ENCODE data around the gene MBLAC1. TPM values are rescaled to one million over a fixed set of nuclear protein-coding genes. Genes with fewer than 3 reads are reported as not detected.

Gene MBLAC1
- total and polyA plus RNA-seq, 2 donors (not counting 1 experiment from before 2014, with no cell fraction given): 1.6 to 4.5 TPM

DNA sequence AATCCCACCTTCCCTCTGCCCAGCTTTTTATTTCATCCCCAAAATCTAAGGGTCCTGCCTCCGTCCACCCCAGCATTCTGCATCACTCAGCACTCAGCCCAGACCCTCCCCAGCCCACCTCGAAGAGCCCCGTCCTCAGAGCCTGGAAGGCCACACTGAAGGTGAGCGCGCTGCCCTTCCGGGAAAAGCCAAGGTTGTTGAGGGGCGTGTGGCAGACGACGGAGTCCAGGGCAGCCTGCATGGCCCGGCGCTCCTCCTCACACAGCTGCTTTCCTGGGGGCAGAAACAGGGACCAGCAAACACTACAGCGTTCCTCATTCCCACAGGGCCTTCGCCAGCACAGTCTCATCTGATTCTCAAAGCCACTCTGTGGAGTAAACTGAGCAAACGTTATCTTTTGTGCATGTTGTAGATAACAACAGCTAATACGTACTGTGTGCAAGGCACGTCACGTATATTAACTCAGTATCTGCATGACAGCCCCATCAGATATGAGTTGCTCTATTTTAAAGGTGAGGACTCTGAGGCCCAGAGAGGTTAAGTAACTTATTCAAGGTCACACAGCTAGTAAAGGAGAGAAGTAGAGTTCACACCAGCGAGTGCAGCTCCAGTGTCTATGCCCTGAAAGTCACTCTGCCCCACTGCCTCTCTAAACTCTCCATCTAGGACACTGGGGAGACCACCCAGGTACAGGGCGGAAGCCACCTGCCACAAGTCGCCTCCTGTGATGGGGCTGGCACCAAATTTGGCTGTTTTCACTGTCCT, 29.0 kb downstream of the MBLAC1 start:
- Mint-ChIP-seq H3K27ac (peak overlapping the region; percentile 74), H3K4me3 (peak overlapping the region; percentile 32), H3K9me3 (ENCODE audit: insufficient read depth) (no peaks in the 10 kb centered on the region), H3K4me1 (peaks cover 50% of the 10 kb centered on the region), H3K27me3 (no peaks in the 10 kb centered on the region)
- Histone ChIP-seq H3K9me3 (ENCODE audit: control extremely low read depth in 1 of 3, control insufficient read depth in 2 of 3, insufficient read depth in 1 of 3, low read length in 2 of 3) (no peaks in the 10 kb centered on the region), H3K79me2 (ENCODE audit: control insufficient read depth, insufficient read depth, low read length) (peaks cover 47% of the 10 kb centered on the region), H2AFZ (ENCODE audit: insufficient read depth, low read depth, low read length, poor library complexity, severe bottlenecking) (no peak overlapping the region), H3K27ac (ENCODE audit: low read length in 2 of 2) (peak overlapping the region; percentile 54 to 84), H3K4me2 (replicated peaks; ENCODE audit: low read depth, low read length, poor library complexity, severe bottlenecking) (no peak overlapping the region), H3K36me3 (replicated peaks in 1 of 2; ENCODE audit: control extremely low read depth in 1 of 2, control insufficient read depth in 1 of 2, extremely low read depth in 1 of 2, insufficient read depth in 2 of 2, low read length in 1 of 2) (peaks cover 0 to 51% of the 10 kb centered on the region in 2 experiments), H3K4me3 (ENCODE audit: control extremely low read depth in 1 of 5, extremely low read depth in 1 of 5, insufficient read depth in 1 of 5, low read depth in 2 of 5, low read length in 4 of 5) (no peak overlapping the region), H3K27me3 (replicated peaks in 1 of 4; ENCODE audit: control extremely low read depth in 1 of 4, control insufficient read depth in 3 of 4, insufficient read depth in 4 of 4, low read length in 3 of 4) (no peaks in the 10 kb centered on the region), H3K9ac (ENCODE audit: low read length) (no peak overlapping the region), H3K4me1 (ENCODE audit: control insufficient read depth in 2 of 2, insufficient read depth in 2 of 2, low read length in 2 of 2) (peaks cover 34 to 47% of the 10 kb centered on the region in 2 donors), H4K20me1 (ENCODE audit: control insufficient read depth, insufficient read depth, low read length, poor library complexity, severe bottlenecking) (peaks cover 28% of the 10 kb centered on the region)
- CTCF ChIA-PET: interaction anchor here (1.3 to 5.1 kb wide), 2 partner anchors 12 to 23 kb away, joined by 3 to 18 read pairs; no protein-coding TSS in a partner anchor
- DNase-seq: no peak
- intact Hi-C loops (cut with micrococcal nuclease): loop anchor here (5.0 kb wide), 2 partner anchors 37 to 182 kb away; no protein-coding TSS in a partner anchor
- TF ChIP-seq EZH2 (IDR thresholded peaks at IDR 0.05; ENCODE audit: borderline replicate concordance, insufficient read depth, low read depth, low read length, poor library complexity, severe bottlenecking): no peak
- TF ChIP-seq, protein P1, sequence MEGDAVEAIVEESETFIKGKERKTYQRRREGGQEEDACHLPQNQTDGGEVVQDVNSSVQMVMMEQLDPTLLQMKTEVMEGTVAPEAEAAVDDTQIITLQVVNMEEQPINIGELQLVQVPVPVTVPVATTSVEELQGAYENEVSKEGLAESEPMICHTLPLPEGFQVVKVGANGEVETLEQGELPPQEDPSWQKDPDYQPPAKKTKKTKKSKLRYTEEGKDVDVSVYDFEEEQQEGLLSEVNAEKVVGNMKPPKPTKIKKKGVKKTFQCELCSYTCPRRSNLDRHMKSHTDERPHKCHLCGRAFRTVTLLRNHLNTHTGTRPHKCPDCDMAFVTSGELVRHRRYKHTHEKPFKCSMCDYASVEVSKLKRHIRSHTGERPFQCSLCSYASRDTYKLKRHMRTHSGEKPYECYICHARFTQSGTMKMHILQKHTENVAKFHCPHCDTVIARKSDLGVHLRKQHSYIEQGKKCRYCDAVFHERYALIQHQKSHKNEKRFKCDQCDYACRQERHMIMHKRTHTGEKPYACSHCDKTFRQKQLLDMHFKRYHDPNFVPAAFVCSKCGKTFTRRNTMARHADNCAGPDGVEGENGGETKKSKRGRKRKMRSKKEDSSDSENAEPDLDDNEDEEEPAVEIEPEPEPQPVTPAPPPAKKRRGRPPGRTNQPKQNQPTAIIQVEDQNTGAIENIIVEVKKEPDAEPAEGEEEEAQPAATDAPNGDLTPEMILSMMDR (IDR thresholded peaks at IDR 0.05): no peak
- WGBS (ENCODE audit: insufficient coverage): 99% methylated on average over 17 of the region's 20 CpGs
- ATAC-seq (ENCODE audit: low read depth): no peak
- POLR2A ChIA-PET: interaction anchor here (0.6 to 2.9 kb wide), 5 partner anchors 8 to 32 kb away, joined by 3 to 16 read pairs (median 5); partner anchors contain the start of gene LAMTOR4

Data from B cell (primary cell).